GM04504 (cell line): ENCODE measurements around the gene ADAMTS13.
"Not testable (repeated sequence)": the region's sequence is repeated elsewhere in the genome, so short reads cannot be mapped to it uniquely, and the experiment has no call there.

Experiments
- DNase-seq: peaks from one replicate; pipeline ENCODE4 v3.0.0-alpha.2; 2012; ENCODE audit warnings: low read depth

The ADAMTS13 gene

GRCh38 chr9:133425049-133425632 is 3.0 kb downstream of the ADAMTS13 start:
- no peak for DNase-seq

- no peak for DNase-seq
These were observed 3.8 kb downstream of the ADAMTS13 start for GRCh38 chr9:133426011-133426410.

- no peak for DNase-seq
These were observed 5.6 kb downstream of the ADAMTS13 start for GRCh38 chr9:133427658-133428348.

GRCh38 chr9:133428617-133429101 is 6.5 kb downstream of the ADAMTS13 start:
- DNase-seq = no peak

- DNase-seq = no peak
These were observed 7.0 kb downstream of the ADAMTS13 start for GRCh38 chr9:133429214-133429613.

- no peak for DNase-seq
These were observed 7.5 kb downstream of the ADAMTS13 start for GRCh38 chr9:133429641-133430161.

GRCh38 chr9:133430244-133430643 is 8.1 kb downstream of the ADAMTS13 start:
- DNase-seq = no peak

- DNase-seq = no peak
These were observed 11.2 kb downstream of the ADAMTS13 start for GRCh38 chr9:133433351-133433843.

- DNase-seq = no peak
These were observed 14.5 kb downstream of the ADAMTS13 start for GRCh38 chr9:133436681-133437080.

GRCh38 chr9:133437753-133438531 is 15.8 kb downstream of the ADAMTS13 start:
- DNase-seq = no peak

- DNase-seq = no peak
These were observed 17.2 kb downstream of the ADAMTS13 start for GRCh38 chr9:133439337-133439736.

GRCh38 chr9:133440874-133441273 is 18.7 kb downstream of the ADAMTS13 start:
- DNase-seq = no peak

GRCh38 chr9:133441571-133441970 is 19.4 kb downstream of the ADAMTS13 start:
- DNase-seq = no peak

- DNase-seq = no peak
These were observed 21.1 kb downstream of the ADAMTS13 start for GRCh38 chr9:133443248-133443647.

GRCh38 chr9:133443982-133444381 is 21.8 kb downstream of the ADAMTS13 start:
- DNase-seq = no peak

- no peak for DNase-seq
These were observed 23.3 kb downstream of the ADAMTS13 start for GRCh38 chr9:133445293-133445969.

- no peak for DNase-seq
These were observed 26.4 kb downstream of the ADAMTS13 start for GRCh38 chr9:133448487-133448972.

- no peak for DNase-seq
These were observed 27.6 kb downstream of the ADAMTS13 start for GRCh38 chr9:133449760-133450159.

- not testable (repeated sequence) for DNase-seq
These were observed 29.7 kb downstream of the ADAMTS13 start for GRCh38 chr9:133451865-133452264.

GRCh38 chr9:133452562-133452961 is 30.4 kb downstream of the ADAMTS13 start:
- DNase-seq = no peak

- no peak for DNase-seq
These were observed 31.5 kb downstream of the ADAMTS13 start for GRCh38 chr9:133453651-133454050.

GRCh38 chr9:133454325-133454724 is 32.2 kb downstream of the ADAMTS13 start:
- no peak for DNase-seq
